ENCODE results near the gene CADPS.

CADPS gene

DNA sequence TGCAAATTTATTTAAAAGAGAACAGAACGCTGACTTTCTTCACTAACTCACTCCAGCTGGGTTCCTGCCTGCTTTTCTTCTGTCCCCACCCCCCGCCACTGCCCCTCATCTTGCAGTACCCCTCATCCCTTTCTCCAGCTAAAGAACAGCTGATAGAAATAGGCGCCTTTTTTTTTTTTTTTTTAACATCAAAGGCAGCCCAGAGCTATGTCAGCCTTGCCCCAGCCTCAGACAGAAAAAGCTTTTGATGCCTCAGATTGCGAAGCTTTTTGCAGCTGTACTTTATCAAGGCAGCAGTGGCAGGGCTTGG, 1.8 kb downstream of the CADPS start:
- 0 out of 2 replicates have a peak, but pooled peaks have one; percentile 16 for TF ChIP-seq CTCF (conservative IDR thresholded peaks at IDR 0.05)
- TF ChIP-seq ZFX (IDR thresholded peaks at IDR 0.05), result no peak
- no peak overlapping the region for H3K27ac ChIP-seq

DNA sequence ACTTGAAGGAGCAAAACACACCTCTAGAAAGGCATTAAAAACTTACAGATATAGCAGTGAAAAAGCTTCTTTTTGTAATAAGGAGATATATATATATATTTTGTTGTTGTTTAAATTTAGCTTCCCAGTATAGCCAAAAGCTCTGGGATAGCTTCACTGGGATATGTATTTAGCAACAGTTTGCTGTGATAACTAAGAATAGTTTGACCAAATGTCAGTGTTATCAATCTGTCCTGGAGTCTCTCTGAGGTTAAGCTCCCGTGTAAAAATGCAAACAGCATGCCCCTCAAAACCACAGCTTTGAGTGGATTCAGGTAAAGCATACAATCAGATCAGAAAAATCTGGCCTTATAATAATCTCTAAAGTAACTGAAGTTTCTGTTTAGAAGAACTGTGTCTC, 2.9 kb downstream of the CADPS start:
- TF ChIP-seq CTCF (conservative IDR thresholded peaks at IDR 0.05), result no peak
- no peak for TF ChIP-seq ZFX (IDR thresholded peaks at IDR 0.05)
- H3K27ac ChIP-seq, result no peak overlapping the region

DNA sequence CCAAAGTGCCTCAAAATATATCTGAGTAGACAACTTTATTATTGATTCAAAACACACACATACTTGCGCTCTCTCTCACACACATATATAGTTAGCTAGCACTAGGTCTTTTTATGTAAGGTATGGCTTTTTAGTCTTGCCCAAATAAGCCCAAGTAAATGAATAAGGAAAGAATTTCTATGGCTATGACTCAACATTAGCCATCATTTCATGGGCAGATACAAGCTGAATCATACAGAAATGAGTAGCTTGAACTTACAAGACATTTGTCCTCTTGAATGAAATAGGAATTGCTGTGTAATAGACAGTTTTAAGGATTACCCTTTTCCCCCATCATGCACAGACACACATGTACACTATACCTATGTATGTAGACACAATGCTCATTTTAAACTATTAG, 4.9 kb downstream of the CADPS start:
- H3K27ac ChIP-seq, result no peak overlapping the region
- TF ChIP-seq ZFX (IDR thresholded peaks at IDR 0.05) (no peak), CTCF (conservative IDR thresholded peaks at IDR 0.05) (no peak)

DNA sequence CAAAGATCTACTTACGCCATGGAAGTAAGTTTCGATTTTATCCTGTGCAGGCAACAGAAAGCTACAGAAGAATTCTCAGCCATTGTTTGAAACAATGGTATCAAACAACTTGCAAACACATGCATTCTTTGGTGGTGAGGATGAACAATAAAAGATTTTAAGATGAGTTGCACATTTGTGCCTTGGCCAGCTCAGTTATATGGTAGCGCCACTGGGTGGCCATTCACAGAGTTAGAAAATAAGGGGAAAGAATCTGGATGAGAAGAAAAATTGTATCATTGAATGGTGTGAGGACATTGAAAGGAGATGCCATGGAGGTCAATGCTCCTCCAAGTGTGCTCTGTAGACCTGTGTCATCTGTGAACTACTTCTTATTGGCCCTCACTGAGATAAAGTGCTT, 11.6 kb downstream of the CADPS start:
- TF ChIP-seq CTCF (conservative IDR thresholded peaks at IDR 0.05), result 0 out of 2 replicates have a peak, but pooled peaks have one; percentile 3
- no peak for TF ChIP-seq ZFX (IDR thresholded peaks at IDR 0.05)
- H3K27ac ChIP-seq, result no peak overlapping the region

DNA sequence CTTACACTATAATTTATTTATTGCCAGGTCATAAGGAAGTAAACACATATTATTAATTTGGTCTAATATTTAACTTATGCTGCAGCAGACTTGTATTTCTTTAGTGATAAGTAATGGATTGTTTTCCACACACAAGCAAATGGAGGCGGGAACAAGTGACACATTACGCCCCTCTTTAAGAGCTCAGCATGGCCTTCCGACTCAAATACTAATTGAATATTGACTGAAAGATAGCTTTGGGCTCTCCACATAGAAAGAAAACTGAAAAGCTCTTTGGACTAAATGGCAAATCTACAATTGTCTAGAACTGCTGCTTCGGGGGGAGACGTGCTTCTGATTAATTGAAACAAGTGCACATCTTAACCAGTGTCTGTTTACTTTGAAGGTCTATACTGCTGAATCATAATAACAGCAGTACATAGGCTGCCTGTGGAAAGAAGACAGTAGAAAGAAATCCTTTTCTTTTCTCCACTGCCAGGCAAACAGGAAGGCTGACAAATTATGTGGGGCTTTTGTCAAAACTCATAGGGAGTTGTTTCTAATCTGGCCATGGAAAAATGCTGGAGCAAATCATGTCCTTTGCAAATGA, 15.9 kb downstream of the CADPS start:
- no peak for TF ChIP-seq ZFX (IDR thresholded peaks at IDR 0.05)
- TF ChIP-seq CTCF (conservative IDR thresholded peaks at IDR 0.05), result no peak

GRCh38 chr3:62845996-62846395, 29.2 kb downstream of the CADPS start:
- no peak overlapping the region for H3K27ac ChIP-seq
- TF ChIP-seq CTCF (conservative IDR thresholded peaks at IDR 0.05), result no peak

More for the DNA sequence above, 15.9 kb downstream of the CADPS start:
- no peak overlapping the region for H3K27ac ChIP-seq

DNA sequence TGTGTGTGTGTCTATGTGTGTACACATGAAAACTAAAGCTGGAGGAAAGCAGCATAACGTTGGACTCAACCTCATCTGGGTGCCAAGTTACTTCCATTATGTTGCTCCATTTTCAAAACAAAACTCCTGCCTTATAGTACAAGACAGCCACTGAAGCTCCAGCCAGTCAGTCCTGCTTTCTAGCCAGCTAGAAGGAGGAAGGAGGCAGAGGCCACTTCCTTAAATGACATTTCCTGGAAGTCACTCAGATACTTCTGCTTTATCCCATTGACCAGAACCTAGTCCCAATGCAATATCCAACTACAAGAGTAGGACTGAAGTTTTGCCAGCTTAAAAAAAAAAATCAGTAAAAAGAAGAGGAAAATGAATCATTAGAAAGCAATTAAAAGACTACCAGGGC, 31.7 kb downstream of the CADPS start:
- no peak for TF ChIP-seq CTCF (conservative IDR thresholded peaks at IDR 0.05)
- TF ChIP-seq ZFX (IDR thresholded peaks at IDR 0.05), result no peak

More for the DNA sequence above, 31.7 kb downstream of the CADPS start:
- no peak overlapping the region for H3K27ac ChIP-seq
